Kidney tubule cell (primary cell): ENCODE measurements around the gene PACSIN1.
A peak's percentile ranks its signal among the peaks of the same experiment; 100 is the strongest.

Source experiments
- DNase-seq: peaks from one replicate; pipeline ENCODE4 v3.0.0-alpha.2; 2018; ENCODE audit warnings: low spot score

Gene PACSIN1

DNA sequence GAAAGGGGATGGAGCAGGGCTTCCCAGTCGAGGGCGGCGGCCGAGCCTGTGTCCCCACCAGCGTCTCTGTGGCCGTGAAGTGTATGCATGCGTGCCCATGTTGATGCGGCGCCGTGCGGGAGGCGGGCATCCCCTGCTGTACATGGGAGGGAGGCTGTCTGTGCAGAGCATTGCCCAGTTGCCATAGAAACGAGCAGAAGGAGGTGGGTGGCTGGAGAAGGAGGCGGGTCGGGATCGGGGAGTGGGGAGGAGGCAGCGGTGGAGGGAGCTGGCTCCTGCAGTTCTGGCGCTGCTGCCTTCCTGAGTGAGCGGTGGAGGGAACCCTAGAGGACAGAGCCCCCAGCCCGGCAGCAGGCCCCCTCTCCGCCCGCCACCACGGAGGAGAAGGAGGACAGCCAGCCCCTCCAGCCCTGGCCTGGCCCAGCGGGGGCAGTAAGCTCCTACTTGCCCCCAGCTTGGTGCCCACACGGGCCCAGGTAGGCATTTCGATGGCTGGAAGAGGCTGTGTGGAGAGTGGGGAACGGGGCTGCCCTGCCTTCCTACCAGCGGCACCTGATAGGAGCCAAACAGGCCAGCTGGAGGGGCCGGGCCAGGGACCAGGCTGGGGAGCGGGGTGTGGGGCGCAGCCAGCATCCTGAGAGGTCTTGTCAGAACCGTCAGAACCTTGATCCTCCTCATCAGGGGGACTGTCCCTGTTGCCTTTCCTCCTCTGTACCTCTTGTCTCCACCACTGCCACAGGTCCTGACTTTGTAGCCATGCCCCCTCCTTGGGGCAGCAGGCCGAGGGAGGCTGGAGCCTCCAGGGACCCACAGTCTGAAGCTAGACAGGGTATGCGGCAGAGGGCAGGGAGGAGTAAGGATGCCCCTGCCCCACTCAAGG lies 49.0 kb downstream of the PACSIN1 start:
- DNase-seq = no peak

DNA sequence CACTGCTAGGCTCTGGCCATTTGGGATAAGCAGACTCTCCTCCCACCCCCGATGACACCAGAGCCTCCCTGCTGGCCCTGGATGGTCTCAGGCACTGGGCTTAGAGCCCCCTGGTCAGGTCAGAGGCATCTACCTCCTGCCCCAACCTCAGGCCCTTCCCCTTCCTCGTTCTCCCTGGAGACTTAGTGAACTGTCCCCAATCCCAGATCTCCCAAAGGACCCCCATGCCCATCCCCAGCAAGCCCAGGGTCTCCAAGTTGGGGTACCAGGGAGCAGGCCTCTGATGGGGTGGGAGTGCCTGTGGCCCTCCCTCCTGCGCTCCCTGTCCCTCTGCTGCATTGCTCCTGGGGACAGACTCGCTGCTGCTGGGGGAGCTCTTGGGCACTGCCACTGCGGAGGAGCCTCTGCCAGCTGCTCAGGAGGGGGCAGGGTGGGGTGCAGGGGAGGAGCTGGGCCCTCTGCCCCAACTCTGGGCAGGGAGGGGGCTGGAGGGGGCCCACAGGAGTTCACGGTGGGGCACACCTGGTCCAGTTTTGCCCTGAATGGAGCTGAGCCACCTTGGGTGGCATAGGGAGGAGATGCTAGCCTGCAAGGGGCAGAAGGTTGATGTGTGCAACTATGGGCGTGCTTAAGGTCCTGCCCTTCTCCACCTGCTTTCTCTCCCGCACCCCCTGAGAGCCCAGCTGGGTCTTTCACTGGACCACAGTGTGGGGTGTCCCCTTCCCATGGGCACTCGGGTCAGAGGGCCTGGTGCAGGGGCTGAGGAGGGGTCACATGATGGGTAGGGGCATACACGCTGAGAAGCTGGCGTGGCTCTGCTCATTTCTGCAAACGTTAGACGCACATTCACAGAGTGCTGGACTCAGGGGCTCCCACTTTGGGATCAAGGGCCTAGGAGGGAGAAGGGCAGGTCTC lies 49.9 kb downstream of the PACSIN1 start:
- no peak for DNase-seq

DNA sequence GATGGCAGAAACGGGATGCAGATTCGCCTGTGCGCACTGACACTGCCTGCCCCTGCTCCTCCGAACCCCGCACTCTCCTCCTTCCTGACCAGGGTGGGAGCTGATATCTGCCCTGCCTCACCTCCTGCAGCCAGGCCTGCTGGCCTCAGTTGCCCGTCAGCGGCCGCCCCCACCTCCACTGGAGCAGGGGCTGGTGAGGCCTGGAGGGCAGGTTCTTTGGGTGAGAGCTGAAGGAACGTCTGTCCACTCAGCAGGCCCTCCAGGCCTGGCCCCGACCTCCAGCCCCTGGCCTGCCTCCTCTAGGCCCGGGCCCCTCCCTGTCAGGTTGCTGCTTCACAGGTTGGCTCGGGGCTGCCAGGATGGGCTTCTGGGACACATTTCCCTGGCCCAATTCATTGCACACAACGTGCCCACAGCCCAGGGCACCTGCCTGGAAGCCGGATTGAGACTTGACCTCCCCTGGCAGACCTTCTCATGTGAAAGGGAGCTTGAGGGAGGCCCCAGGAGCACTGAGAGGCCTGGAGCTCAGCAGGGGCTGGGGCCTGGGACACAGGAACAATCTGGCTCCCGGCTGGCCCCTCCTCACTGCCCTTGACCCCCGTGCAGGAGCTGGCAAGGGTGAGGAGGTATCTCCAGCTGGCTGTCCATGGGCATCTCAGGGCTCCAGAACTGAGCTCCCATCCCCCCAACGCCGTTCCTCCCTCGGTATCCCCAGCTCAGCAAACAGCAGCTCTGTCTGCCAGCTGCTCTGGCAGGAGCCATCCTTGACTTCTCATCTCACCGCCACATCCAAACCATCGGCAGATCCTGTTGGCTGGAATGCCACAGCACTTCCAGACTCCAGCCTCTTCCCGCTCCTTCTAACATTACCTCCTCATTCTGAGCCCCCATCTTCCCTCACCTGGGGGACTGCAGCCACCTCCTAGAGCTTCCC lies 50.8 kb downstream of the PACSIN1 start:
- no peak for DNase-seq

DNA sequence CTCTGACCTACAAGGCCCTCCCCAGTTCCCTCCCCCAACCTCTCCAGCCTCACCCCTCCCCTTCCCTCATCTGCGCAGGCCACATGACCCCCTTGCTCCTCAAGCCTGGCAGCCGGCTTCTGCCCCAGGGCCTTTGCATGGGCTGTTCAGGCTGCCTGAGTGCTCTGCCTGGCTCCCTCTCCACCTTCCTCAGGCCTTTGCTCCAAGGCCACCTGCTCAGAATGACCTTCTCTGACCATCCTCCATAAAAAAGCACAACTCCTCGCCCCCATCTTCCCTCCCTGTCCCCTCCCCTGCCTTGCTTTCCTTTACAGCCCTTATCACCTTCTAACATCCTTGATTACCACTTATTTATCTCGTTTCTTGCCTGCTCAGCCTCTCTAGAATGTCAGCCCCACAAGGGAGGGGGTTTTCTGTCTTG lies 51.6 kb downstream of the PACSIN1 start:
- no peak for DNase-seq

DNA sequence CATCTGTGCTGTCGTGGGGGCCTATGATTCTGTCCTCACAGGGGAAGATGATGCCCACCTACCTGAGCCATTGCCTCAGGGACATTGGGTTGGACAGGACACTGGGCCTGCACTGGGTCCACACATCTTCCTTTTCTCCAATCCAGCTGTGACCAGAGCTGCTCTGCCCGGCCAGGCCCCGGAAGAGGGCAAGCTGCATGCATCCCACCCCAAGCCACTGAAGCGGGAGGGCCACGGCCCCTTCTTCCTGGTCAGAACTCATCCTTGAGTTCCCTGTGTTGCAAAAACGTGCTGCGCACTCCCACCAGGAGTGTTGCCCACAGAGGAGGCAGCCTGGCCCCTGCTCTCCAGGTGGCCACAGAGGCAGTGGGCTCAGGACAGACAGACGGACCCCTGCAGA lies 52.1 kb downstream of the PACSIN1 start:
- no peak for DNase-seq

DNA sequence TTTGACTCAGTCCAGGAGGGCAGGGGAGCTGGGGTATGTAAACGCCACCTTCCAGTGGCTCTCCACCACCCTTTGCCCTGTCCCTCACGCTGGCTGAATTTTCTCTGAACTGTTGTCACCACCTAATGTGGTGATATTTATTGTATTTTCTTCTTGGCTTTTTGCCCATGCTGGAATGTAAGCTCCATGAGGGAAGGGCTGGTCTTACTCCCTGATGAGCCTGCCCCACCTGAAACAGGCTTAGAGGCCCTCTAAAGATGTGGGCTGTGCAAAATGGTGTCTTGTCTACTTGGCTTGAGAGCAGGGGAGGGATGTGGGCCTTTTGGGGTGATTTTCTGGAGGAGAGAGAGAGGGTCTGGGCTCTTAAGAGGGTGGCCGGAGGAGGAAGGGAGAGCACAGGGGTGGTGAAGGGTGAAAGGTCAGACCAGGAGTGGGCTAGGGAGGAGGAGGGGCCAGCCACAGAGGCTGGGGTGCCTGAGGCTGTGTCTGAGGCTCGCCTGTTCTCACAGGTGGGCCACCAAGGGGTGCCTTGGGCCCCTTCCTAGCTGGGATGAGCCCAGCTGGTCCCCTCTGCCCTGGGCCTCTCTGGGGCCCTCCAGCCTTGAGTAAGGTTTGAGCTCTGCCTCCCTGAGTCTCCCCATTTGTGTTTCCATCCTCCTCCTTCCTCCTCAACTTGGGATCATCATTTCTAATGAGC lies 52.9 kb downstream of the PACSIN1 start:
- DNase-seq = no peak

DNA sequence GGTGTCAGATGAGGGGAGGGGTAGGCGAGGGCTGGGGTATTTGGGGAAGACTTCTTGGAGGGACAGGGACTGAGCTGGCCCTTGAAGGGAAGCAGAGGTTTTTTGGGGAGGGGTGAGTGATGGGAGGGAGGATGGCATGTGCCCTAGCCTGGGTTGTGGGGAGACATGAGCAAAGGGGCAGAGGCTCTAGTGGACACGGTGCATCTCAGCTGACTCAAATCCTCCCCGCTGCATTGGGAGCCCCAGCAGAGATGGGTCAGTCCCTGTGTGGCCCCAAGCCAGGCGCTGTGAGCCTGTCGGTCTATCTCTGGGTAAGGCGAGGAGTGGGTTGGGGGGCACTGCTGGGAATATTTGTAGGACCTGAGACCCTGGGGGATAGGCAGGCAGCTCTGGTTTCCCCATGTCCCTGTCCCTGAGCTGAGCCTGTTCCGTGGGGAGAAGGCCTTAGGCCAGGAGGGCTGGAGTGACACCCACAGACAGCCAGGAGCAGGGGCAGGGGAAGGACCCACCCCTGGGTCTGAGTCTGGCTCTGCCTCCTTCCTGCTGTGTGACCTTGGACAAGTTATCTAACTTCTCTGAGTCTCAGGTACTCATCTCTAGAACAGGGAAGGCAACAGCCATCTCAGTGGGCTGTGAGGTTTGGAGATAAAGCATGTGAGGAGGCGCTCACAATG lies 54.2 kb downstream of the PACSIN1 start:
- no peak for DNase-seq

DNA sequence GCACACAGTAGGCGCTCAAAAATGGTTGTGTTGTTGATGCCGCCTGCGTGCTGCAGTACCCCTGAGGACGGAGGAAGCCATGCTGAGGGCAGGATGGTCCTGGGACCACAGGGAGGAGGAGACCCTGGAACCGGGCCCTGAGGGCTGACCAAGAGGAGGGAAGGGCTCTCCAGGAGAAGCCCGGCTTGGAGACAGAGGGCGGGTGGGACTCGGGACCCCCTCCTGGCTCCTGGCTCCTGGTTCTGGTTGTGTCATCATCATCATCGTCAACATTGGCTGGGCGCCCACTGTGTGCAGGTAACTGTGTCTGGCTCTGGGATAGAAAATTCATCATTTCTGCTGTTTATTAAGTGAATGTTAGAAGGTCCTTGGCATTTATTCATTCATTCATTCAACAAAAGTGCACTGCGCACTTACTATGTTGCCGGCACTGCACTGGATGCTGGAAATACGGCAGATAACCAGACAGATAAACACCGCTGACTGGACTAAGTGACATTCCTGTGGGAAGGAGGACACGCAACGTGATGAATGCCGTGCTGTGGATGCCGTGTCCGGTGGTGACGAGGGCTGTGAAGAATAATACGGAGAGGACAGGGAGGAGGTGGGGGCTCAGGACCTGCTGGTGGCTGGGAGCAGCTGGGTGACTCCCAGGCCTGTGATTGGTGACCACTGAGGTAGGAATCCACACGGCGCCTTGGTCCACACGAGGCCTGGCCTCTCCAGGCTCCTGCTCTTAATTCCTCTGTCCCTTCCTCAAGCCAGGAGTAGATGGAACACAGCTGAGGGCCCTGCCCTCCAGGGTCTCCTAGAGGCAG lies 55.0 kb downstream of the PACSIN1 start:
- DNase-seq = no peak

DNA sequence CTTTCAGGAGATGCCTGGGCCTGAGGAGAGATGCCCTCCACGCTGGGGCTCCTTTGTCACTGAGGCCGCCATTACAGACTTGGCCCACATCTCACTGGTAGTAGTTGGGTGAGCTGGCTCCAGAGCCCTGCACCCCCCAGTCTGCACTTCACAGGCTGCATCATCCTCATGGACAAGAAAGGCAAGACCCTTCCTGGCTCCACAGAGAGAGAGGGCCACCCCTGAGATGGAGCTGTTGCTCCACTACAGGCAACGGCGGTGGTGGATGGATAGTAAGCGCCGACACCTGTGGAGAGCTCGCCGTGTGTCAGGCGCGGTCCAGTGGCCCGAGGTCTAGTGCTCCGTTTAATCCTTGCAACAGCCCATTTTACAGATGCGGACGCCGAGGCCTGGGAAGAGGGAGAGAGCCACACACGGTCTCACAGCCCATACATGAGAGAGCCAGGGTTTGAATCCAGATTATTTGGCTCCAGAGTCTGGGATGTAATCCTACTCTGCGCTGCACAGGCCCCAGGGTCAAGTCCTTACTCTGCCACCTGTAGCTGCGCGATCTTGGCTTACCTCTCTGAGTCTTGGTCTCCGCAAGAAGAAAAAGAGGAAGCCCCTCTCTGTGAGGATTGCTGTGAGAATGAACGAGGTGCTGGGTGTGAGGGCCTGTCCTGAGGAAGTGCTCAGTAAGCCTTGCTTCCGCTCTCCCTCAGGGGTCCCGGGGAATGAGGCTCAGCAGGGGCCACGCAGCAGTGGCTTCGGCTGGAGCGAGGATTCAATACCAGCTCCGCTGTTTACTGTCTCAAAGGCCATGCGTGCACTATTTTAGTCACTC lies 55.8 kb downstream of the PACSIN1 start:
- DNase-seq = no peak

DNA sequence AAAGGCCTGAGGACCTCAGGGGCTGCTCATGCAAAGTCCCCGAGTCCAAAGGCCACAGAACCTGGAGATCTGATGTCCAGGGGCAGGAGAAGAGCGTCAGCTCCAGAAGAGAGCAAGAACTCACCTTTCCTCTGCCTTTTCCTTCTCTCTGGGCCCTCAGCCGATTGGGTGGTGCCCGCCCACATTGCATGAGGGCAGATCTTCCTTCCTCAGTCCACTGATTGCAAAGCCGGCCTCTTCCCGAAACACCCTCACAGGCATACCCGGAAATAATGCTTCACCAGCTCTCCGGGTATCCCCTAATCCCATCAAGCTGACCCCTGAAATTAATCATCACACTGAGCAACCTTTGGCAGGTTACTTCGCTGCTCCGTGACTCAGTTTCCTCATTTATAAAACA lies 56.9 kb downstream of the PACSIN1 start:
- peak; percentile 34 for DNase-seq

DNA sequence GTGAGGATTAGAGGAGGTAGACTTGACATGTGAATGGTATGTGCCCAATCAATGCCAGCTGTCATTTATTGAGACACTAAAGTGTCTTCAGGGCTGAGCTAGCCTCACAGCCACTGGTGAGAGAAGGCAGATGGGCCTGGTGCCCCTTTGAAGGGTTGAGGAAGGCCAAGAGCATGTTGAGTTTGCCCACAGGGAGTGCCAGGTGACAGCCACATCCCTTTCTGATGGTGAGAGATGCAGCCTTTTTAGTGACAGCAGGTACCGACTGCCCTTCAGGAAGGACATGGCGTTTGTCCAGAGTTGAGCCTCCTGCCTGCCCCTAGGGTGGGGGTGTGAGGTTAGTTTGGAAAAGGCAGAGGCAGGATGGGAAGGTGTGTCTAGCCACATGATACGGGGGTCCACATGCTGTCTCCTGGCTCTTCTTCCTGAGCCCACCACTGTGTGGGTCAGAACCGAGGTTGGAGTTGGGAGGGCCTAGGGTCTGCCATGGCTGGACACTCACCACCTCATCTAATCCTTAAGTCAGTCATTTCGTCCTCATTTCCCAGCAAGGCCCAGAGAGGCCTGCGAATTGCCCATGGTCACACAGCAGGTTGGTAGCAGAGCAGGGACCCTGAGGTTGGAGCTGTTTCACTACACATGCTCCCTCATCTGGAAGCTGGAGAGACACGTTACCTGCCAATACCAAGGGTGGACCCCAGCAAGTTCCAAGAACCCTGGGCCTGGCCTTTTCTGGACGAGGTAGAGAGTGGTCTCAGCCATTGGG lies 57.7 kb downstream of the PACSIN1 start:
- no peak for DNase-seq

DNA sequence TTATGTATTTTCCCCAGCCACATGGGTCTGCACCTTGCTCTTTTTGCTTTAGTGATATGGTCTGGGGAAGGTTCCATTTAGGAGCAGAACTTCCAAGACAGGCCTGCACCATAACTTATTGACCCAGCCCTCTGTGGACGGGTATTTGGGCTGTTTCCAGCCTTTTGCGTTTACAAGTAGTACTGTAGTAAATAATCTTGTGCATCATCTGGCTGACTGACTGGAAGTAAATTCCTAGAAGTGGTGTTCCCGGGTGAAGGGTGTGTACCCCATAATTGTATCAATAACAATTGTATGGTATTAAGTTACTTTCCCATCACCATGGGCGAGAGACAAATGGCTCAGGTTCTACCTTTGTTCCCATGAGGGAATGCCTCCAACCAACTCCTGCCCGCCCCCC lies 58.6 kb downstream of the PACSIN1 start:
- DNase-seq = no peak

DNA sequence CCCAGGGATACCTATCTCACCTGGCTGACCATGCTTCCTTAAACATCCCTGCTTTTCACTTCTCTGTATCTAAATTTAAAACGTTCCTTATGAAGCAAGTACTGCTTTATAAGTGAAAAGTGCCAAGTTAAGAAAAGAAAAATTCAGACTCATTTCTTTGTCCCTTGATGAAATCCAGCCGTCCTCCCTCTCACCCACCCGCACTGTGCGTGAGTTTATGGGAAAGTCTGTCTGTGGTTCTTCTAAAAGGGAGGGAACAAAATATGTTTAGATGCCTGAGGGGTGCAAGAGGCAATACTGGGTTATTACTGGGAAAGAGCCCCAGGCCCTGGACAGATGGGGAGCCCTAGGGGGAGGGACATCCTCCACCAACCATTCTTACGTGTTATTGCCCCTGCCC lies 59.1 kb downstream of the PACSIN1 start:
- no peak for DNase-seq

DNA sequence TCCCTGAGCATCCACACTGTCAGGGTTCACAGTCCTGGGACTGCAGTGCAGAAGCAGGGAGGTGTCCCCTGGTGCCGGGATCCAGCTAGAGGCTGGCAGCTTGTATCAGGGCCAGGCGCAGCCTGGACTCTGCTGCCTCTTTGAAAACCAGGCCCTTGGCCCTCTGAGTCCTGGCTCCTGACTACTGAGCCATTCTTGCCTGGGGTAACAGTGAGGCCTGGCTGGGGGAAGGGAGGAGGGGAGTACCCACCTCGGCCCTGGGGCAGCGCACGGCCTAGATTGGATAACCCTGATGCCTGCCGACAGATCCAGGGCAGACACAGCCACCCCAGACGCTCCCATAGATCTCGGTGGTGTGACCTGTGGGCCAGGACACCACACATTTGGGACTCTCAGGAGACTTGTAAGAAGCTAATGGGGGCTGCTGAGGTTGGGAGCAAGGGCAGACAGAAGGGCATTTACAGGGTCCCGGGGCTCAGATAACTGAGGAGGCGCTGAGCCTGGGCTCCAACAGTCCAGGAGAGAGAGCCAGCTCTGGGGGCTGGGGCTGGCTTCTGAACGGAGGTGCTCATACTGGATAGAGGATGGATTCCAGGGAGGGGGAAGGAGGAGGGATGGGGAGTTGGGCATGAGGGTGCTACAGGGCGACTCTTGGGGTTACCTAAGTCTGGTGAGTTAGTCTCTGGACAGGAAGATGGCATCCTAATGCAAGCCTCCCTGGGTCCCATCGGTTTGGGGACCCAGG lies 59.7 kb downstream of the PACSIN1 start:
- no peak for DNase-seq

DNA sequence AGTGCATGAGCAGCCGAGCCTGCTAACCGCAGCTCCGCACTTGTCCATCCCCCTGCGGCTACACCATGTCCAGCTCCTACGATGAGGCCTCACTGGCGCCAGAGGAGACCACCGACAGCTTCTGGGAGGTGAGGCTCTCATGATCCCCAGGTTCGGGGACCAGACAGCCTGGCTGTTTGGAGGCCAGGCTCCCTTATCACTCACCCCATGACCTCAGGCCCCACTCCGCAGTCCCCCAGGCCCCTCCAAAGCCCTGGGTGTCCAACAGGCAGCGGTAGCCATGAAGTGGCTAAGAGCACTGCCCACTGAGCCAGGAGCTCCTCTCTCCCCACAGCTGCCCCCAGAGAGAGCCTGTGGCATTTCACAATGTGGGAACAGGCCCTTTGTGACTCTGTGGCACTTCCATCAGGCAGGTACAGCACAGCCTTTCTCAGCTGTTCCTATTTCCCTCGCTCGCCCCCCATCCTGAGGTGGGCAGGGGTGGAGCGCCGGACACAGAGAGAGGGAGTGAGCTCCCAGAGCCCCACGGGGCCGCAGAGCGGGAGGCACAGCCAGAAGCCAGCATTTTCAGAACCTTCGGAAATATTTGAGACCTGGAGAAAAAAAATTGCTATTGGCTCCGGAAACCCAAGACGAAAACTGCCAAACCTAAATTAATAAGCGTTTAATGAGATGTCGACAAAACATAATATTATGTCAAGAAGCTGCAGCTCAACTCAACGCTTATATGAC lies 60.5 kb downstream of the PACSIN1 start:
- peak; percentile 2 for DNase-seq

DNA sequence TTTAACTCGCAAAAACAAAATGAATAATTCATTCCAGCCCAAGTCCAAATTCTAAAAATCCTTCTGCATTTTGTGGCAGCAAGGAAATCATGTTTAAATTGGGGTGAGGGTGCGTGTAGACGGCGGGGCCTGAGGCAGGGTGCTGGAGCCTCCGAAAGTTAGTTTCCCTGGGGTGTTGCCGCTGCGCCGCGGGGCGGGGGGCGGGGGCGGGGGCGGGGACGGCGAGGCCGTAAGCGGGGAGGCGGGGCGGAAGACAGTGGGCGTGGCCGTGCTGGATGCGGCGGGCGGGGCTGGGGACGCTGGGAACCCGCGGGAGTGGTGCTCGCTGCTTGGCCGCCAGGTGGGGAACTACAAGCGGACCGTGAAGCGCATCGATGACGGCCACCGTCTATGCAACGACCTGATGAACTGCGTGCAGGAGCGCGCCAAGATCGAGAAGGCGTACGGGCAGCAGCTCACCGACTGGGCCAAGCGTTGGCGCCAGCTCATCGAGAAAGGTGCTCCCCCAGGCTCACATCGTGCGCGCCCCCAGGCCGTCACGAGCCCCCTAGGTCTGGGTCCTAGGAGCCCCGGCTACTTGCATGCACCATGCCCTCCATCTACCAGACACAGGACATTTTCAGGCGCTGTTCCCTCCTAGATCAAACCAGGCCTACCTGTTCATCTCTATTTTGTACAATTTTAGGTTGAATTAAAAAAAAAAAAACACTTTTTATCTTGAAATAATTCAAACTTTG lies 61.3 kb downstream of the PACSIN1 start:
- peak; percentile 91 for DNase-seq
